Hair follicular keratinocyte (primary cell): ENCODE data around the gene RXFP1. TPM values are rescaled to one million over a fixed set of nuclear protein-coding genes. Genes with fewer than 3 reads are reported as not detected.

Source experiments
- total RNA-seq: library from RNA; depleted of rRNA; stranded (reverse); fragments of >200 nt; gene quantifications from 2 replicates; pipeline ENCODE4 v1.2.3, GENCODE V29; 2015

The RXFP1 gene
- total RNA-seq = not detected in 2 replicates

DNA sequence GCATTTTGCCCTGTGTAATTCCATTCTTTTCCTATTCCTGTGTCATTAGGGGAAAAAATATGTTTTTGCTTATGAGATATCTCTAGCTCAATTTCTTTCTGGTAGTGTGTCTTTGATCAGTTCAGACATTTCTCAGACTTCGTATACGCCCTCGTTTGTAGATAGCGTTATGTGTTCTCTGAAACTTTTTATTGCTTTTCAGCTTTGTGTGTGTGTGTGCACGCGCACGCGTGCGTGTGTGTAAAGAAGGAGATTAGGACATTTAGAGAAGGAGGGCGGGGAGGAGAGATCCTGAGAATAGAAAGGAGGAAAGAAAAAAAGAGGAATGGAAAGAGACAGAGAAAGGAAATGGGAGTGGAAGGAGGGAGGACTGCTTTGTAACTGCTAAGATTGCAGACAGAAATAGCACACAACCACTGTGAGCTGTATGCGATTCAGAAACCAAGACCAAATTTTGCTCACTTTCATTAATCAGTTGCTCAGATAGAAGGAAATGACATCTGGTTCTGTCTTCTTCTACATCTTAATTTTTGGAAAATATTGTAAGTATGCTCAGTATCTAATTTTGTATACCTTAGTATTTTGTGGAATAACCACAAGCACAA lies at the start of gene RXFP1:
RXFP1 (plus strand) TSS at position 399 of the 605 bp plus-strand sequence; CDS start at position 494, 95 bp downstream.

GRCh38 chr4:158671665-158671914 lies 149.9 kb downstream of the RXFP1 start, which contains the start of gene C4orf46:
C4orf46 (minus strand) TSS chr4:158671887; CDS start chr4:158671801, 86 bp downstream.

GRCh38 chr4:158671915-158672806 lies 150.5 kb downstream of the RXFP1 start, which contains the start of gene ETFDH:
ETFDH (plus strand) TSS chr4:158672296; CDS start chr4:158672457, 161 bp downstream.

Other genes with a start within 250 kb of the RXFP1 start
- 4.5 and 10.6 TPM in 2 replicates for gene C4orf46, start 150.0 kb downstream of the RXFP1 start, total RNA-seq
- 14.7 and 15.7 TPM in 2 replicates for gene ETFDH, start 150.4 kb downstream of the RXFP1 start, total RNA-seq
- gene PPID, start 201.5 kb downstream of the RXFP1 start, total RNA-seq = 35.9 and 44.8 TPM in 2 replicates
- 6.8 and 7.8 TPM in 2 replicates for gene FNIP2, start 247.1 kb downstream of the RXFP1 start, total RNA-seq